HEK293 (cell line): ENCODE measurements around the gene KRTAP10-1.
A peak's percentile ranks its signal among the peaks of the same experiment; 100 is the strongest.
"Not testable (repeated sequence)": the region's sequence is repeated elsewhere in the genome, so short reads cannot be mapped to it uniquely, and the experiment has no call there.

Experiments used
- CTCF ChIA-PET: fragments of 350-600 bp; formaldehyde crosslinking; extraction: SDS; loops from one replicate; lab custom pipeline; 2021; ENCODE audit warnings: antibody characterized with exemption; lab: Yijun Ruan, JAX
- POLR2A ChIA-PET: fragments of 300-600 bp; formaldehyde crosslinking; extraction: SDS; loops from one replicate; lab custom pipeline; 2020; ENCODE audit warnings: antibody characterized with exemption, inconsistent platforms; lab: Yijun Ruan, JAX
- H3K27ac ChIP-seq: fragments of 200-500 bp; sonication (Bioruptor generic); 2 replicates; pipeline ENCODE4 v1.5.1; 2014; ENCODE audit warnings: low read depth, low read length, control low read depth, inconsistent platforms; ENCODE audit errors: extremely low read depth
- H3K36me3 ChIP-seq, 2 experiments: fragments of 200-500 bp in 1 of 2; sonication (Bioruptor generic) in 1 of 2; 1 replicate in 1 of 2; 2 replicates in 1 of 2; pipeline ENCODE4 v1.5.1; 2014 to 2017; ENCODE audit warnings: inconsistent platforms in 2 of 2, low read length in 2 of 2; ENCODE audit not compliant: control insufficient read depth in 2 of 2, insufficient read depth in 1 of 2
- H3K4me1 ChIP-seq: fragments of 200-500 bp; sonication (Bioruptor generic); 2 replicates; pipeline ENCODE4 v1.5.1; 2014; ENCODE audit warnings: mild to moderate bottlenecking, low read length, inconsistent platforms; ENCODE audit not compliant: control insufficient read depth, insufficient read depth
- H3K4me3 ChIP-seq: 2 replicates; pipeline ENCODE4 v1.5.1; 2011; ENCODE audit warnings: low read depth, mild to moderate bottlenecking, control low read depth, low read length, moderate library complexity
- H3K9me3 ChIP-seq: fragments of 200-500 bp; sonication (Bioruptor generic); 2 replicates; pipeline ENCODE4 v1.5.1; 2014; ENCODE audit warnings: low read depth, low read length, inconsistent platforms; ENCODE audit not compliant: control insufficient read depth, insufficient read depth
- EGR2 ChIP-seq: fragments of 450-650 bp; formaldehyde crosslinking; IDR thresholded peaks from 2 replicates; pipeline ENCODE4 v1.5.1; 2016; ENCODE audit warnings: low read depth, missing biosample characterization, missing genetic modification characterization
- KLF9 ChIP-seq: fragments of 450-650 bp; formaldehyde crosslinking; IDR thresholded peaks from 2 replicates; pipeline ENCODE4 v1.5.1; 2016; ENCODE audit warnings: missing biosample characterization, missing genetic modification characterization, low read depth
- ZBTB26 ChIP-seq: fragments of 450-650 bp; formaldehyde crosslinking; optimal IDR thresholded peaks from 2 replicates; pipeline ENCODE3; 2016; ENCODE audit warnings: missing biosample characterization, mild to moderate bottlenecking, missing genetic modification characterization
- ZFHX2 ChIP-seq: fragments of 450-650 bp; formaldehyde crosslinking; conservative IDR thresholded peaks from 2 replicates; pipeline ENCODE4 v1.5.1; 2016; ENCODE audit warnings: missing biosample characterization, missing genetic modification characterization
- ZFP3 ChIP-seq: fragments of 450-650 bp; formaldehyde crosslinking; IDR thresholded peaks from 2 replicates; pipeline ENCODE4 v1.5.1; 2016; ENCODE audit warnings: low read depth, missing biosample characterization, missing genetic modification characterization
- ZFP37 ChIP-seq: fragments of 450-650 bp; formaldehyde crosslinking; IDR thresholded peaks from 2 replicates; pipeline ENCODE4 v1.5.1; 2016; ENCODE audit warnings: missing biosample characterization, missing genetic modification characterization
- ZIC2 ChIP-seq: fragments of 450-650 bp; formaldehyde crosslinking; IDR thresholded peaks from 2 replicates; pipeline ENCODE4 v1.5.1; 2016; ENCODE audit warnings: missing biosample characterization, missing genetic modification characterization
- ZNF112 ChIP-seq: fragments of 450-650 bp; formaldehyde crosslinking; IDR thresholded peaks from 2 replicates; pipeline ENCODE4 v1.5.0; 2017; ENCODE audit warnings: missing biosample characterization, missing genetic modification characterization
- ZNF132 ChIP-seq: fragments of 450-650 bp; formaldehyde crosslinking; IDR thresholded peaks from 2 replicates; pipeline ENCODE4 v1.5.1; 2017; ENCODE audit warnings: missing biosample characterization, missing genetic modification characterization, borderline replicate concordance
- ZNF2 ChIP-seq: fragments of 450-650 bp; formaldehyde crosslinking; IDR thresholded peaks from 2 replicates; pipeline ENCODE4 v1.5.1; 2016; ENCODE audit warnings: missing biosample characterization, missing genetic modification characterization
- ZNF223 ChIP-seq: fragments of 450-650 bp; formaldehyde crosslinking; IDR thresholded peaks from 2 replicates; pipeline ENCODE4 v1.5.1; 2016; ENCODE audit warnings: missing biosample characterization, missing genetic modification characterization
- ZNF37A ChIP-seq: fragments of 450-650 bp; IDR thresholded peaks from 2 replicates; pipeline ENCODE4 v1.5.1; 2018; ENCODE audit warnings: missing biosample characterization, missing genetic modification characterization
- ZNF433 ChIP-seq: fragments of 450-650 bp; formaldehyde crosslinking; IDR thresholded peaks from 2 replicates; pipeline ENCODE4 v1.5.1; 2016; ENCODE audit warnings: missing biosample characterization, missing genetic modification characterization, low read depth
- ZNF449 ChIP-seq: fragments of 450-650 bp; formaldehyde crosslinking; IDR thresholded peaks from 2 replicates; pipeline ENCODE4 v1.5.1; 2017; ENCODE audit warnings: missing biosample characterization, mild to moderate bottlenecking, missing genetic modification characterization, moderate library complexity
- ZNF626 ChIP-seq: fragments of 450-650 bp; sonication (Bioruptor Pico); formaldehyde crosslinking; IDR thresholded peaks from 2 replicates; pipeline ENCODE4 v1.5.1; 2018; ENCODE audit warnings: missing biosample characterization, missing genetic modification characterization, inconsistent platforms

The KRTAP10-1 gene

GRCh38 chr21:44564099-44564498 lies 24.1 kb upstream of the KRTAP10-1 start:
- ChIA-PET POLR2A (no interaction called here), CTCF (no interaction called here)
- no peak overlapping the region for H3K27ac ChIP-seq
- TF ChIP-seq ZNF223 (no peak), ZBTB26 (no peak), KLF9 (tag by site-specific recombination) (no peak), ZNF449 (no peak), ZNF112 (no peak), ZNF626 (tag by site-specific recombination) (no peak), ZNF433 (no peak), ZFP37 (tag by site-specific recombination) (no peak), ZNF37A (tag by site-specific recombination) (no peak), ZFP3 (tag by site-specific recombination) (no peak), ZNF2 (tag by site-specific recombination) (no peak)
- H3K36me3 ChIP-seq: no peaks in the 10 kb centered on the region
- no peak overlapping the region for H3K4me3 ChIP-seq
- H3K9me3 ChIP-seq: no peaks in the 10 kb centered on the region
- H3K4me1 ChIP-seq: no peaks in the 10 kb centered on the region

GRCh38 chr21:44558695-44559094 lies 18.7 kb upstream of the KRTAP10-1 start, which contains the start of gene KRTAP10-3:
Gene KRTAP10-3 (minus strand): TSS chr21:44558795. CDS start chr21:44558715, 80 bp downstream.
- Histone ChIP-seq H3K4me3 (no peak within 1 kb of the TSS), H3K27ac (no peak within 1 kb of the TSS), H3K36me3 (no peaks in the 10 kb centered on the region), H3K9me3 (no peaks in the 10 kb centered on the region), H3K4me1 (no peaks in the 10 kb centered on the region)
- ChIA-PET POLR2A (no interaction called here), CTCF (interaction anchor here (0.9 kb wide), 1 partner anchor 132 kb away, joined by 4 read pairs; no protein-coding TSS in a partner anchor)
- TF ChIP-seq ZNF132 (tag by site-specific recombination) (no peak), EGR2 (tag by site-specific recombination) (0 out of 2 replicates have a peak, but pooled peaks have one; percentile 7), ZBTB26 (no peak), ZFHX2 (tag by site-specific recombination) (0 out of 2 replicates have a peak, but pooled peaks have one; percentile 12)

GRCh38 chr21:44558329-44558675 lies 18.3 kb upstream of the KRTAP10-1 start:
- H3K27ac ChIP-seq, POLR2A ChIA-PET, H3K4me1 ChIP-seq, H3K4me3 ChIP-seq, H3K9me3 ChIP-seq, H3K36me3 ChIP-seq: not testable (repeated sequence)
- CTCF ChIA-PET: interaction anchor here (0.9 kb wide), 1 partner anchor 132 kb away, joined by 4 read pairs; no protein-coding TSS in a partner anchor
- 0 out of 2 replicates have a peak, but pooled peaks have one; percentile 32 for TF ChIP-seq ZIC2 (tag by site-specific recombination)
